GM19099 (cell line): Measurements from ENCODE around the gene C4orf46.

ENCODE experiments used
- POLR2A ChIP-seq: IDR thresholded peaks from 3 replicates; pipeline ENCODE4 v1.6.1; 2011; ENCODE audit warnings: low read depth; ENCODE audit not compliant: insufficient read length; ENCODE audit errors: extremely low read depth

C4orf46 gene

GRCh38 chr4:158671665-158671914 lies at the start of gene C4orf46:
Gene C4orf46, minus strand, starts transcription at chr4:158671887. Its CDS starts 86 bp downstream, at chr4:158671801.
- peak; percentile 56 for TF ChIP-seq POLR2A

DNA sequence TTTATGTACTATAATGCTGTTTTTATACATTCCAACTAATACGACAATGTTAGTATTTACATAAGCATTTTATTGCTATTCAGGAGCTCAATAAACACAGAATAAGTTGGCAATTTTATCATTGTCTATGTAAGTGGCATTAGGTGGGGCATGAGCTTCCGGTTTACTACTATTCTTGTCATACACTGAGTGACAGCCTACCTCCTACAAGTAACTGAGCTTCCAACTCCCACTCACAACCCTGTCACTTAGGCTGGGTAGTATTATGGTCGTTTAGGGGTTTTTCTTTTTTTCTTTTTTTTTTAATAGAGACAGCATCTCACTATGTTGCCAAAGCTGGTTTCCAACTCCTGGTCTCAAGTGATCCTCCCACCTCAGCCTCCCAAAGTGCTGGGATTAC lies 44.1 kb upstream of the C4orf46 start:
- no peak for TF ChIP-seq POLR2A

DNA sequence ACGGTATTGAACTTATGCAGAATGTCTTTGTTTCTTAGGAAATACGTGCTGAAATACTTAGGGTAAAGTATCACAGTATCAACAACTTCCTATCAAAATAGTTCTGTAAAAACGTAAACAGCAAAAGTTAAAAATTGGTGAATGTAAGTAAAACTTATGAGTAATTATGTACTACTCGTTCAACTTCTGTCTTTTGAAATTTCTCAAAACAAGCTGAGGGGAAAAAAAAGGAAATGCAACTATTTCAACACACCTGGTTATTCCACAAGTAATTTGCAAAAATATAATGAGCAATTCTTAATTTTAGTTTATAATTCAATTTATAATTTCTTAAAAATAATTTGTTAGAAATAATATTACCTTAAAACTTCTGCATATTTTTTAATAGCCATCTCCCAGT lies 43.2 kb upstream of the C4orf46 start:
- no peak for TF ChIP-seq POLR2A

- no peak for TF ChIP-seq POLR2A
Measured at GRCh38 chr4:158710814-158711213, 39.1 kb upstream of the C4orf46 start.

DNA sequence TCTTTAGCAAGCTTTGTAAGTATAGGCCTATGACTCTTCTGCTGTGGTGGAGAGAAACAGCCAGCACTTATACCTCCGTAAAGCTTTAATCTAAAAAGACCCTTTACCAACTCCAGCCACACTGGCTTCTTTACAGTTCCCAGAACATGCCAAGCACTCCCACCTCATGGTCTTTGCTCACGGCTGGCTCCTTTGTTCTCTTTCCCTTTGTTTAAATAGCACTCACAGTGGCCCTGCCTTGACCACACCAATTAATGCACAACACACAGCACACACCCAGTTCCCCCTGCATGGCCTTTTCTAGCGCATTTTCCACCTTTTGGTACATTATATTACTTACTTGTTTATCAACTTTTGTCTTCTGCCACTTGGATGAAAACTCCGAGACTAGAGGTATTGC lies 32.6 kb upstream of the C4orf46 start:
- no peak for TF ChIP-seq POLR2A

DNA sequence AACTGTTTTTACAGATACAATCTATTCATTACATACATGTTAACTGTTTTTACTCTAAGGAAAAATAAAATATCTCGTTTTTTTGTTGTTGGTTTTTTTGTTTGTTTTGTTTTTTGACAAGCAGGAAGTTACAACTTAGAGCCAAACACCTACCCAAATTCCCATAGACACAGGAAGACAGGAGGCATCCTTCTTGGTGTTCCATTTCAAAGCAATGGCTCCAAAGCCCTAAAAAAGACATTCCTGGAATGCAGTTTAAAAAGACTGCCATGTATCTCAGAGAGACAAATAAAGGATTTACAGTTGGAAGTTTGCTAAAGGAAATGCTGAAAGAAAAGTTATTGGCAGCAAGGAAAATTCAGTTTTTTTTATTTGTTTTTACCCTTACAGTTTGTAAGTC lies 17.1 kb upstream of the C4orf46 start:
- TF ChIP-seq POLR2A, result no peak

GRCh38 chr4:158682066-158682465 lies 10.4 kb upstream of the C4orf46 start:
- no peak for TF ChIP-seq POLR2A

DNA sequence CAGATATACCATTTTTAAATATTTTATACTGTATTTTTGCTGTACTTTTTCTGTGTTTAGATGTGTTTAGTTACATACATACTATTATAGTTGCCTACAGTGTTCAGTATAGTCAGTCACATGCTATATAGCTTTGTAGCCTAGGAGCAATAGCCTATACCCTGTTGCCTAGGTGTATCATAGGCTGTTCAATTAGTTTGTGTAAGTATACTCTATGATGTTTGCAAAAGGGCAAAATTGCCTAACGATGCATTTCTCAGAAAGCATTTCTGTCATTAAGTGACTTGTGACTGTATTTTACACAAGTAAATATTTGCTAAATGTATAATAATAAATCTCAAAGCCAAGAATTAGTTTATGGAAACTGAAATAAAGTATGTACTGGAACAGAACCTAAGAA lies 9.9 kb upstream of the C4orf46 start:
- TF ChIP-seq POLR2A, result no peak

- no peak for TF ChIP-seq POLR2A
Measured at GRCh38 chr4:158678767-158679166, 7.1 kb upstream of the C4orf46 start.

- TF ChIP-seq POLR2A, result no peak
Measured at GRCh38 chr4:158676076-158676475, 4.4 kb upstream of the C4orf46 start.

DNA sequence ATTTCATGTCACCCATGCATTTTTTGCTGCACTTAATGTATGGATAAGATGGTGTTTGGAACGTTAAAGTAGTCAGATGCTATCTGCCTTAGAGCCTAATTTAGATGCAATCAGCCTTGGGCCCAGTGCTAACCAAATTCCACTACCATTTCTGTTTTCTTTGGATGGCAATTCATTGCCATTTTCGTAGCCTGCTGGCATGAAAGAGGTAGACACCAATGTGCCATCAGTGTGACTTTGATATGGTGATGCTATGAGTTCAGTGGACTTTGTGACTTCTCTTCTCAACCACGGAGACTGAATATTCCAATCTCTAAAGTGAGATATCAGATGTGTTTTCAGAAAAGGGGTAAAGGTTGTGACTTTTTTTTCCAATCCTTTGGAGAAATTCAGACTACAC lies 1.9 kb upstream of the C4orf46 start:
- no peak for TF ChIP-seq POLR2A

DNA sequence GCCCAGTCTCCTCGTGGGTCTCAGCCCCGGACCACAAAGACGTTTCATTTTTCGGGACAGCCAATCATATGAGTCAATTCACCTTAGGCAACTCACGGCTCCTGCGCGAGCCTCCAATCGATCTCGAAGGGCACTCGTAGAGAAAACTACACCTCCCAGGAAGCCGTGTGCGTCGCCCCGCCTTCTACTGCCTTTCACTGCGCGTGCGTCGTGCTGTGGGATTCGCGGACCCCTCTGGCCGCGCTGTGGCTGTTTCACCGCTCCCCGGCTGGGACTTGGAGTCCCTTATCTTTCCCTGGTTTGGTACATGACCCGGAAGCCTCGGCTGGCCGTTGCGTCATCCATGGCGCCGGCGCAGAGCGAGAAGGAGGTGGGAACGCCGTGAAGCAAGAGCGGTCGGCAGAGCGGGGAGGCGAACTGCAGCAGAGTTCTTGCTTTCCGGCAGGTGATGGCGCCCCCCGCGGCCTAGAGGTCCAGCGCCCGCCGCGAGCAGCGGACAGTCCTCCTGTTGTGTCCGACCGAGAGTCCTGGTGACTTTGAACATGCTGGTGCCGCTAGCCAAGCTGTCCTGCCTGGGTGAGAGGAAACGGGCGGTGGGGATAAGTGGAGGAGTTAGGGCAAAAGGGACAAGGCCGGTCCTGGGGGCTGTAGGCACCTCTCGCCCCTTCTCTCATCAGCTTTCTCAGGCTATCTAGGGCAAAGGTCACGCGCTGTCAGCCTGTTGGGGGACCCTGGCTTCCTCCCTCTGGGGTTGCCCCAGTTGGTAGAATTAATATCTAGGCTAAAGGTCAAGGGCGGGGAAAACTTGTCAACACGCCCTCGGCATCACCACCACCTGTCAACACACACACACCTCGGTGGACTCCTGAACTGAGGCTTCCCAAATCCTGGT lies 474 bp upstream of the C4orf46 start, which contains the start of gene ETFDH:
TSS of gene ETFDH (plus strand) at position 382 of the 892 bp plus-strand sequence. CDS start at position 543, 161 bp downstream.
- peak; percentile 61 for TF ChIP-seq POLR2A

GRCh38 chr4:158670975-158671664 lies 567 bp downstream of the C4orf46 start:
- TF ChIP-seq POLR2A, result no peak

- TF ChIP-seq POLR2A, result no peak
Measured at GRCh38 chr4:158669310-158669709, 2.4 kb downstream of the C4orf46 start.

DNA sequence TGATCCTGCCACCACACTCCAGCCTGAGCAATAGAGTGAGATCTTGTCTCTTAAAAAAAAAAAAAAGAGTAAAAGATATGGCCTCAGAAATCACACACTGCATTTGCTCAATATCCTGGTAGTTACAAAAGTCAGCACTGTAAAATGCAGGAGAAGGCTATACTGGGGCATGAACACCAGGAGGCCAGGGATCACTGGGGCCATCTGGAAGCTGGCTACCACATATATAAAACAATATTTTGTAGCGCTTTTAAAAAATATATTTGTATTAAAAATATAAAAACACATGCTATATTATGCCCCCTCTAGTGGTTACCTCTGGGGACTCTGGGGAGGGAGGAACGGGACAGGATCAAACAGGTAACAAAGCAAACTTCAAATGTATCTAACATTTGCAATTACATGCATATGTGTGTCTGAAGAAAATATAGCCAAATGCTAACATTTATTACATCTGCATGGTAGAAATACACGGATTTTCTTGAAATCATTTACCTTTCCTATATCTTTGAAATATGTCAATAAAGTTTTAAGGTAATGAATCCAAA lies 4.0 kb downstream of the C4orf46 start:
- no peak for TF ChIP-seq POLR2A

DNA sequence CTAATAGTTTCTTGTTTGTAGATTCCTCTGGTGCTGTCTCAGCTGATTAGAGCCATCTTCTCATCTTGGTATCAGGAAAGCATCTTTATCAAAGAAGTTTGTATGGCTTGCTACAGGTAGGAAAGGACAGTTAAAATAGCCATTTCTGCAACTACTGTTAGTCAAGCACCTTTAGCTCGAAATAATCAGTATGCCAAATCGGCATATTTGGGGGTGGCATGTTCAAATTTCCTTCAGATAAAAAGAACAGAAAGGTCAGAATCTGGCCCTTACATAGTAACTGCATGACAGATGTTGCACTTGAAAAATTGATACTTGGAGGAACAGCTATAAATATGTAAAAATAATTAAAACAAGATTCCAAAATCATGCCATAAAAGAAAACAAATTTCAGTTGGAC lies 4.8 kb downstream of the C4orf46 start:
- TF ChIP-seq POLR2A, result no peak

GRCh38 chr4:158664806-158665205 lies 6.9 kb downstream of the C4orf46 start:
- no peak for TF ChIP-seq POLR2A

- no peak for TF ChIP-seq POLR2A
Measured at GRCh38 chr4:158657291-158657690, 14.4 kb downstream of the C4orf46 start.
